ENCODE data around the gene ABCC5.
A peak's percentile ranks its signal among the peaks of the same experiment; 100 is the strongest.
"Not testable (repeated sequence)": the region's sequence is repeated elsewhere in the genome, so short reads cannot be mapped to it uniquely, and the experiment has no call there.

The ABCC5 gene

DNA sequence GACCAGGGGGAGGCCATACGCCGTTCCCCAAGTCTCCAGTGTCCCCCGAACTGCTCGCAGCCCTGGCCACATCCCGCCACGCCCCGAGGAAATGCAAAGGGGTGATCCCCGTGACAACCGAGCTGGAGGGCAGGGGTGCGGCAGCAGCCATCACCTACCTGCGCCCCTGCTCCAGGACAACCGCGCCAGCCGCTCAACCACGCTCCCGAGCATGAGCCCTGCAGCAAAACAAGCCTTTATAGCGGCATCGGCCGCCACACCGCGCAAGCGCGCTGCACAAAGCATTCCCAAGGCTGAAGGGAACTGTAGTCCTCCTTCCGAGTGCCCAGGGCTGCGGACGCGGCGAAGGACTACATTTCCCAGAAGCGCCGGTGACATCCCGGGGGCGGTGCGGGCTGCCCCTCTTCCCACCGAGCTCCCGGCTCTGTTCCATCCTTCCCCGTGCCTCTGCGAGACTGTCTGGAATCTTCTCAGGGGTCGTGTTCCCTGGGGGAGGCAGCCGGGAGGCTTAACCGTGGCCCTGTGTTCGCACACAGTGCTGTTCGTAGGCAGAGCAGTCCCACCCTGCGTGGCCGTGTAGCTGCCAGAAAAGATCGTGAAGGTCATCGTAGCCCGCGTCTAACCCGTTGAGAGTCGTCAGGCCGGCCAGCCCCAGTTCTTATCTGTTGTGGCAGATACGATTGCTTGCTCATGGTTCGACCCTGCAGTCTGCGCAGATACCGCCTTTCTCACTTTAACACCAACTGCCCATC, at the start of gene ABCC5:
ABCC5 (minus strand) TSS at position 213 of the 752 bp plus-strand sequence. CDS start 3,492 bp downstream, outside the sequence.
- peak; percentile 54 to 97 (median 93) for DNase-seq

DNA sequence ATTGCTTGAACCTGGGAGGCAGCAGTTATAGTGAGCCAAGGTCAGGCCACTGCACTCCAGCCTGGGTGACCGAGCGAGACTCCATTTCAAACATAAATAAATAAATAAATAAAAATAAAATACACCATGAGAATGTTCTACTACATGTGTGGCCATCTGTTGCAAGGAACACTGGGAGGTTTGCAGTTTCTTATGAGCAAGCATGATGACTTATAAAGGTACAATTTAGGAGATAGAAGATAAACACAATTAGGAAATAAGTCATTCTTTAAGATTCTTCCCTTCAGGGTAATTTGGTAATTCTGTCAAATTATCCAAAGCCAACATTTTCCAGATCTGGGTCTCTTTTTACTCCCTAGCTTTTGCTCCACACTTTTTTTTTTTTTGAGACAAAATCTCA, 48.5 kb upstream of the ABCC5 start:
- no peak for DNase-seq

DNA sequence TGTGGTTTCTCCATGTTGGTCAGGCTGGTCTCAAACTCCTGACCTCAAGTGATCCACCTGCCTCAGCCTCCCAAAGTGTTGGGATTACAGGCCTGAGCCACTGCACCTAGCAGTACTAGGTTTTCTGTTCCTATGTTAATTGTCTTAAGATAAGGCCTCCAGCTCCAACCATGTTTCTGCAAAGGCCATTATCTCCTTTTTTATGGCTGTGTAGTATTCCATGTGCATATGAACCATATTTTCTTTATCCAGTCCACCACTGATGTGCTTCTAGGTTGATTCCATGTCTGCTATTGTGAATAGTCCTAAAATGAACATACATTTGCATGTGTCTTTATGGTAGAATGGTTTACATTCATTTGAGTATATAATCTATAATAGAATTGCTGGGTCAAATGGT, 45.0 kb upstream of the ABCC5 start:
- DNase-seq: no peak

DNA sequence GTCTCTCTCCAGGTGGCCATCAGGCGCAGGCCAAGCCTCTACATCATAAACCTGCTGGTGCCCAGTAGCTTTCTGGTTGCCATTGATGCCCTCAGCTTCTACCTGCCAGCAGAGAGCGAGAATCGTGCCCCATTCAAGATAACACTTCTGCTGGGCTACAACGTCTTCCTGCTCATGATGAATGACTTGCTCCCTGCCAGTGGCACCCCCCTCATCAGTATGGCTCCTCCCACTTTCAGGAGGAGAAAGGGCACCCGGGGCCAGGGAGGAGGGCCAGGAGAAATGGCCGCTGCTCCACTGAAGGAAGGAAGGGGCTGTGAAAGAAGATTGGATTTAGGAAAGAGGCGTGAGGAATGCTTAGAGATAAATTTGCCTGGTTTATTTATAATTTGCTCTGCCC, 41.7 kb upstream of the ABCC5 start:
- no peak for DNase-seq

DNA sequence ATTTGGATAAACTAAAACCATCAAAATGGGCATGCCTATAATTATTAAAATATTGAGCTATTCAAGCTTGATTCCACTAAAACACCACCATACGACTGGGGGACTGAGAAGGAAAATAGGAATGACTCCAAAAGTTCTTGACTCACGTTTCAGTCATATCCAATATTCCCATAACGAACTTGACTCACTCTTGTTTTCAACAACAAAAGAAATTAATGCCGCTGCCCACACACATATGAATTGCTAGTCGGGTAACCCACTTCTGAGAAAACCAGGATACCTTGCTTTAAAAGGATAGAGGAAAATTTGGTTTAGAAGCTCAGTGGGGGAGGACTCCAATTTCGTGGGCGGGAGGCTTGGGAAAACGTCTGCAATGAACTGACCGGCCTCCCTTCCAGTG, 40.3 kb upstream of the ABCC5 start:
- no peak for DNase-seq

DNA sequence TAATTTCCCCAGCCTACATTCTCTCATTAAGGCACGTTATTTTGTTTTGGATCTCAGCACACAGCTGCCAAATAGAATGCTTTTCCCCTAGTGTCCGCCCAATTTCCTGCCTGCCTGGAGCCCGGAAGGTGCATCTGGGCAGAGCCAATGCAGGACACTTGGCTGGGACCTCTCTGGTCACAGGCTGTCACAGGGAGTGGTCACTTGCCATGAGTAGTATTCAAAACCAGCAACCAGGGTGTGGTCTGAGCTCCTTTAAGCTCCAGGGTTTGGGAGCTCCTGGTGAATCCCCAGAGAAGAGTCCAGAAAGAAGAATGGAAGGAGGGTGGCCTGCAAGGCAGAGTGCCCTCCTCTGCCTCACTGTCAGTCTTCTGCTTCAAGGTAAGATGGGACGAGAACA, 35.1 kb upstream of the ABCC5 start, which contains the start of gene HTR3C:
HTR3C (plus strand) TSS at position 281 of the 400 bp plus-strand sequence; CDS start at position 315, 34 bp downstream.
- no peak for DNase-seq

DNA sequence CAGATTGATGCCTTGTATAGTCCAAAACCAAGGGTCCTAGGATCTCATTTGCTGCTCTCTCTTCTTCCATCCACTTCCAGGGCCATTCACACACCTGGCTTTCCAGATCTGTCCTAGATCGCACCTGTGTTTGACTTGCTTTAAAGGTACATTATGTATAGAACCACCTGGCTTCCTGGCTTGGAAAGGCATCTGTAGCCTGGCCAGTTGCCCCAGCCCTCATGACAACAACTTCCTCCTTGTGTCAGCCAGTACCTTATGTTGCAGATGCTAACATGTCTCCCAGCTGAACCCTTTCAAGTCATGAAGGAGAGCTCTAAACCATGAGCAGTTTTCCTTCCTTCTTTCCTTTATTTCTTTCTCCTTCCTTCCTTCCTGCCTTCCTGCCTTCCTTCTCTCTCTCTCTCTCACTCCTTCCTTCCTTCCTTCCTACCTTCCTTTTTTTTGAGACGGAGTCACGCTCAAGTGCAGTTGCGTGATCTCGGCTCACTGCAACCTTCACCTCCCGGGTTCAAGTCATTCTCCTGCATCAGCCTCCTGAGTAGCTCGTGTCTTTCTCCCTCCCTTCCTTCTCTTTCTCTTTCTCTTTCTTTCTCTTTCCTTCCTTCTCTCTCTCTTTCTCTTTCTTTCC, 32.6 kb upstream of the ABCC5 start:
- no peak for DNase-seq

DNA sequence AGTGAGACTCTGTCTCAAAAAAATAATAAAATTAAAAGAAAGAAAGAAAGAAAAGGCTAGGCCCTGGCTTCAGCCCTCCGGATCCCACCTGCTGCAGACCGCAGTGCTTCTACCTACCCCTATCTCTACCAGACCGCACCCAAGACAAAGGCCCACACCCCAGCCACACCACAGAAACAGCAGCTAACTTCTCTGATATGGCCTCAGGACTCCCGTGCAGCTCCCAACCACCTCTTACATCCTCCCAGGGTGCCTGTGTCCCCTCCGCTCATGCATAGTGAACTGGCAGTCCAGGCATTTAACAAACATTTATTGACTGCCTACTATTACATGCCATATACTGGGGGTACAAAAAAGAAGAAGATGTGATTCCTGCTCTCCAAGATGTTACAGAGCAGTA, 28.3 kb upstream of the ABCC5 start:
- DNase-seq: no peak

DNA sequence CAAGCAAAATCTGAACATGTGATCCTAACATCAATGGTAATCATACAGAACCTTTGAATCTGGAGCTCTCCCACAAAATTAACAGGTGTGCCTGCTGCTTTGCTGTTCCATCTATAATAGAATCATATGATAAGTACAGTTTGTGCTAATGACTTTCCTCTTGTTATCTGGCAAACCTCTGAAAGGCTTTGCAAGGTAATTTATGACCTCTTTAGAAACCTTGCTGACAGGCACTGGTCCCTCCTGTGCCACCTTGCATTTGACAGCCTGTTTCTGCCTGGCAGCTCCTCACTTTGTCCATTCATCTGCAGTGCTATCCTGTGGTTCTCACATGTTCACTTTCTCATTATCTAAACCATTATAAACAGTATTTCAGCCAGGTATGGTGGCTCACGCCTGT, 24.9 kb upstream of the ABCC5 start:
- no peak for DNase-seq

DNA sequence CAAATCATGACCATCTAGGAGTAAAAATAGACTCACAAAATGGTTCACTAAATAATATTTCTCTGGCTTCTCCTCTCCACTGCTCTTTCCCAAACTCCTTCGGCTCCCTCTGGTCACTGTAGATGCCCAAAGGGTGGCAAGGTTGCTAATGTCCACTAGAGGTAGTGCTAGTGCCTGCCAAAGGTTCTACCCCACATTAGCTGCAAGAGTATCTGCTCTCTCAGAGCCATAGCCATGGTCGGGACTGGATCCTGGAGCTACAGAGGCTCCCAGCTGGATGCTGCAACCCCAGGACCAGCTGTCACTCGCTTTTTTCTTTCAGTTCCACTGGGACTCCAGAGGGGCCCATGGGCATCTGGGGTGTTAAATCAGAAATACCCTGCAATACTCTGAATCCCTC, 22.3 kb upstream of the ABCC5 start:
- no peak for DNase-seq

DNA sequence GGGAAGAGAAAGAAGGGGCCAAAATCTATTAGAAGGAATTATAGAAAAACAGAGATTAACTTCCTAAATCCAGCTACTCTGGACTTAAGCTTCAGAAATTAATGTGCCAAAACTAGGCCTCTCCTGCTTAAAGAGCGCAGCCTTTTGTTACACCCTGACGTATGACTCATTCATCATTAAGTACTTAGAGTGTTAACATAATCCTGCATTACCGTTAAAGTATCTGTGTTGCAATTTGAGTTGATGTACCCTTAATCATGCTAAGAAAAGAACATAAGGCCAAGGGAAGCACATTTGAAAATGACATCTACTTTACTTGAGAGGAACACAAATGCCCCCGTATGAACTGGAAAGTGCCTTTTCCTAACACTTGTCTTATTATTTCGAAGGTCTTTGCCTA, 21.7 kb upstream of the ABCC5 start:
- no peak for DNase-seq

DNA sequence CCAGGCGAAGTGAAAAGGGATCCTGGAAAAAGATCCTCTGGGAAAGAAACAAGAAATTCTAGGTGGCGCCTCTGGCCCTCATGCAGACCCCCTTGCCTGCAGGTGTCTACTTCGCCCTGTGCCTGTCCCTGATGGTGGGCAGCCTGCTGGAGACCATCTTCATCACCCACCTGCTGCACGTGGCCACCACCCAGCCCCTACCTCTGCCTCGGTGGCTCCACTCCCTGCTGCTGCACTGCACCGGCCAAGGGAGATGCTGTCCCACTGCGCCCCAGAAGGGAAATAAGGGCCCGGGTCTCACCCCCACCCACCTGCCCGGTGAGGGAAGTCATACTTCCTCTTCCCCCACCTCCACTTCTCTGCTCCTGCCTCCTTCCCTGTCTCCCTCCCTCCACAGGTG, 20.6 kb upstream of the ABCC5 start:
- not testable (repeated sequence) for DNase-seq

DNA sequence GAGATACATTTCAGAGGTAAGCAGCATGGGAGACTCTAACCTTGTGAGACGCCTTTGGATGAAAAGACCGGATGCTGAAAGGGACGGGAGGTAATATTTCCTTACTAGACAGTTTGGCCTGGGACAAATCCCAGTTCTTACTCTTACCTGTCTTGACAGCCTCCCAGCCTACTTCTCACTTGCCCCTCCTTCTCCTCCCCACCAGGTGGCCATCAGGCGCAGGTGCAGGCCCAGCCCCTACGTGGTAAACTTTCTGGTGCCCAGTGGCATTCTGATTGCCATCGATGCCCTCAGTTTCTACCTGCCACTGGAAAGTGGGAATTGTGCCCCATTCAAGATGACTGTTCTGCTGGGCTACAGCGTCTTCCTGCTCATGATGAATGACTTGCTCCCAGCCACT, 20.1 kb upstream of the ABCC5 start:
- DNase-seq: no peak

DNA sequence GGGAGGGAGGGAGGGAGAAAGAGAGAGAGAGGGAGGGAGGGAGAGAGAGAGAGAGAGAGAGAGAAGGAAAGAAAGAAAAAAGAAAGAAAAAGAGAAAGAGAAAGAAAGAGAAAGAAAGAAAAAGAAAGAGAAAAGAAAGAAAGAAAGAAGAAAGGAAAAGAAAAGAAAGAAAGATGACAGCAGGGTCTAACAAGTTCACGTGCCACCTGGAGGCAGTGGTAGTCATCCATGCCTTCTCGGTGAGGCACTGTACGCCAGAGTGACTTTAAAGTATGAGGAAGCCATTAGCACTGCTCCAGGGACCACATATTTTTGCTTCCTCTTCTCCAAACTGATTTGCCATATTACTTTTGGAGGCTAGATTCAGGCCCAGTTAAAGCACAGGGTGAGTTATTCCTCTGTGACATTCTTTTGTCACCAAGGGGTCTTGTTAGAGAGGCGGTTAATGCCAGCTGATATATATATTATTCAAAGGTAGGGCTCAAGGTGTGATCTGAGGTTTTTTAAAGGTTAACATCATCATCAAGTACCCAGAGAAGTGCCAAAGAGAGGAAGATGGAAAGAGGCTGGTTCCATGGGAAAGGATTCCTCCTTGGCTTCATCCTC, 13.6 kb upstream of the ABCC5 start, which contains the start of gene HTR3D:
HTR3D (plus strand) TSS at position 556 of the 606 bp plus-strand sequence; CDS start at position 556, 0 bp downstream.
- DNase-seq: no peak

DNA sequence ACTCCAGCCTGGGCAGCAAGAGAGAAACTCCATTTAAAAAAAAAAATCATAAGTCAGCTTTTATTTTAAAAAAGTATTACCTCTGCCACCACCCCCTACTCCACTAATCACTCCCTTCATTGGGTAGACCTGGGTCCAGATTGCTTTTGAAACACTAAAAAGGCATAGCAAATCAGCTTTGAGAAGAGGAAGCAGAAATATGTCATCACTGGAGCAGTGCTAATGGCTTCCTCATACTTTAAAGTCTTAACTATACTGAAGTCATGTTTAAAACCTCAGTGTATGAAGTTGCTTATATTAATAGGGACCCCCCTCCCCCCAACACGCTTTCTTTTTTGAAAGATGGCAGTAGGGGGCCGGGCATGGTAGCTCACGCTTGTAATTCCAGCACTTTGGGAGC, 12.9 kb upstream of the ABCC5 start:
- DNase-seq: no peak

DNA sequence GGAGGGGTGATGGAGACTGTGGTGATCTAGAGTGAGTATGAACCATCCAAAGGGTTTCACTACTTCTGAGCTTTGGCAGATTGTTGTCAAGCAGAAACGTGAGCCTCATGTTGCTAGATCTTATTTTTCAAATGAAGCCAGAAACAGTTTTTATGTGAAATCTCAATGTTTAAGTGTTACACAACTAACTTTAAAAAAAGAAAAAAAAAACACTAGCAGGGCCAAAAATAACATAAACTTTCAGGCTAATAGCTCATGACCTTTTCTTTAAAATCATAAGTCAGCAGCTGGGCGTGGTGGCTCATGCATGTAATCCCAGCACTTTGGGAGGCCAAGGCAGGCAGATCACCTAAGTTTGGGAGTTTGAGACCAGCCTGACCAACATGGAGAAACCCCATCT, 11.8 kb upstream of the ABCC5 start:
- DNase-seq: no peak

DNA sequence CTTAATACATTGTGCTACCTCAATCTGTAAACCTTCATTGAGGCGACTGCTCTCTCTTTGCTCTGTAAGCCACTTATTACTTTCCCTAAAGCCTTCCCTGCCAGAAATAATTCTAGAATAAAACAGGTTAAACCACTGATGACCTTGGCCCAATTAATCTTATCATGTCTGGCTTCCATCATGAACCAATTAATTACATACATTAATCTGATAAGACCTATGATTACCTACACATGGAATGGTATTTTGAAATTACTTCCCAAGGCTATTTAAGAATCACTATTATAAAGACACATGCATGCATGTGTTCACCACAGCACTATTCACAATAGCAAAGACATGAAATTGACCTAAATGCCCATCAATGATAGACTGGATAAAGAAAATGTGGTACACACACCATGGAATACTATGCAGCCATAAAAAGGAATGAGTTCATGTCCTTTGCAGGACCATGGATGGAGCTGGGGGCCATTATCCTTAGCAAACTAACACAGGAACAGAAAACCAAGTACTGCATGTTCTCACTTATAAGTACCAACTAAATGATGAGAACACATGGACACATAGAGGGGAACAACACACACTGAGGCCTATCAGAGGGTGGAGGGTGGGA, 10.7 kb upstream of the ABCC5 start:
- DNase-seq: not testable (repeated sequence)

DNA sequence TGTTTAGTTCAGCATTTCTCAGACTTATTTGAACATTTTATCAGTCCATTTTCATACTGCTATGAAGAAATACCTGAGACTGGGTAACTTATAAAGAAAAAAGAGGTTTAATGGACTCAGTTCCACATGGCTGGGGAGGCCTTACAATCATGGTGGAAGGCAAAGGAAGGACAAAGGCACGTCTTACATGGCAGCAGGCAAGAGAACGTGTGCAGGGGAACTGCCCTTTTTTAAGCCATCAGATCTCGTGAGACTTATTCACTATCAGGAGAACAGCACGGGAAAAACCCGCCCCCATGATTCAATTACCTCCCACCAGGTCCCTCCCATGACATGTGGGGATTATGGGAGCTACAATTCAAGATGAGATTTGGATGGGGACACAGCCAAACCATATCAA, 7.6 kb upstream of the ABCC5 start:
- not testable (repeated sequence) for DNase-seq

DNA sequence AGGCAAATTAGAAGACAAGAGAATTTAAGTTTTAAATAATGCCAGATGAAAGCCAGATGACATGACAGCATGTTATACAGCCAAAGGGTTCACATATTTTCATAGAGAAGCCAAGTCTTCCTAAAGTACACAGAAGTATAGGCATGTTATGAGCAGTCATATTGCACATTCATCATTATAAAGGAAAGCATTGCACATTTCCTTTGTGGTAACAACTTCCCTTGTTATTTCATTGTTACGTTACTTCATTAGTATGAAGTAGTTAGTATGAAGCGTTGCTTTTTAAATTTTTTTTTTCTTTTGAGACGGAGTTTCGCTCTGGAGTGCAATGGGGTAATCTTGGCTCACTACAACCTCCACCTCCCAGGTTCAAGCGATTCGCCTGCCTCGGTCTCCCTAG, 4.6 kb upstream of the ABCC5 start:
- DNase-seq: no peak

DNA sequence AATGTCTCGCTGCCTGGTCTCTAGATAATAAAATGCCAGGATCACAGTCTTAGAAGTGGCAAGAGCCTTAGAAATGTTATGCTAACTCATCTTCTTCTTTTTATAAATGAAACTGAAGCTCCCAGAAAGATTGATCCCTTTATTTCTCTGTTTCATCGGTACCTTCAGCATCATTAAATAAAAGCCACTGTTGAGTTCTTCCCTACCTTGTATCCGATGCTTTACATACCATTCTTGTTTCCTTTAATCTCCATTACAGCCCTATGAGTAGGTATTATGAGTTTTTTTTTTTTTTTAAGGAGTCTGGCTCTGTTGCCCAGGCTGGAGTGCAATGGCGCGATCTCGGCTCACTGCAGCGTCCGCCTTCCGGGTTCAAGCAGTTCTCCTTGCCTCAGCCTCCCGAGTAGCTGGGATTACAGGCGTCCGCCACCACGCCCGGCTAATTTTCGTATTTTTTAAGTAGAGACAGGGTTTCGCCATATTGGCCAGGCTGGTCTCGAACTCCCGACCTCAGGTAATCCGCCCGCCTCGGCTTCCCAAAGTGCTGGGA, 815 bp upstream of the ABCC5 start:
- no peak for DNase-seq

DNA sequence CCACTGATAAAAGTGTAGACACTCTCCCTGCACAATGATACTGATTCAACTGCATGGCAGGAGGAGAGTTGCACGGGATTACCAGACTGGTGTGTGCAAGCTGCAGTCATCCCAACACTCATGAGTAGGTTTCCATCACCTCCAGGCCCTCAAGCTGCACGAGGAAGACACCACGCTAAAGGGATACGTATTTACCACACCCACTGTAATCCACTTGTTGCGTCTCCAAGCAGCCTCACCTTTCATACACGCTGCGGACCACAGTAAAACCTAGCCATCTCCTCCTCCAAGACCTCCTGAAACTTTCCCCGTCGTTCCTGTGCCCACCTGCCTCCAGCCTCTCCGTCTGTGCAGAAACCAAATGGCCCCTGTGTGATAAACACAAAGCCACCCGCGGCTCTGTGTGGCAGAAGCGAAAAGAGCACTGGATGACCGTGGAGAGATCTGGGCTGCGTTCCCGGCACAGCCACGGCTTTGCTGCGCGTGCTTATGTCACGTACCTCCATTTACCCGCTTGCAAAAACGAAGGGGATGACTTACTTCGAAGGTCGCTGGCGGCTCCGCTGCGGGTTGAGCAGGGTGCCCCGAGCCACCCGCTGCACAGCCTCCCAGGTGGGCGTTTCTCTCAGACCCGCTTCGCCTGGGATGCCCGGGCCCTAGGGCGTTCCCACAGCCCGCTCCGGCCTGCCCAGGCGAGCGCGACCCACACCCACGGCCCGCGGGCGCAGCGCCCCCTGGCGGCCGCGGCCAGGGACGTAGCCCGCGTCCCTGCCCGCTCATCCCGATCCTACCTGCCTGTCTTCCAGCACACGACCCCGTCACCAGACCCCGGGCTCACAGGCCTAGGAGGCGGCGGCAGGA, 643 bp downstream of the ABCC5 start:
- peak in 50 of 58 donors; percentile 12 to 75 (median 58) for DNase-seq

Measured in anterior cingulate cortex (tissue), 58 donors.